HFF-Myc (cell line): ENCODE measurements around the gene TUBB4A.

ENCODE experiments used
- DNase-seq: peaks from one replicate; pipeline ENCODE4 v3.0.0-alpha.2; 2011; ENCODE audit warnings: low read depth; ENCODE audit errors: extremely low read depth
- H3K4me3 ChIP-seq: replicated peaks from 2 replicates; pipeline ENCODE4 v1.5.1; 2011; ENCODE audit warnings: low read depth, mild to moderate bottlenecking, control low read depth, low read length
- TF ChIP-seq, protein P1 (sequence below): IDR thresholded peaks from 2 replicates; pipeline ENCODE4 v1.5.1; 2012; ENCODE audit warnings: mild to moderate bottlenecking, low read depth, low read length, control low read depth; ENCODE audit errors: missing control alignments

Gene TUBB4A

DNA sequence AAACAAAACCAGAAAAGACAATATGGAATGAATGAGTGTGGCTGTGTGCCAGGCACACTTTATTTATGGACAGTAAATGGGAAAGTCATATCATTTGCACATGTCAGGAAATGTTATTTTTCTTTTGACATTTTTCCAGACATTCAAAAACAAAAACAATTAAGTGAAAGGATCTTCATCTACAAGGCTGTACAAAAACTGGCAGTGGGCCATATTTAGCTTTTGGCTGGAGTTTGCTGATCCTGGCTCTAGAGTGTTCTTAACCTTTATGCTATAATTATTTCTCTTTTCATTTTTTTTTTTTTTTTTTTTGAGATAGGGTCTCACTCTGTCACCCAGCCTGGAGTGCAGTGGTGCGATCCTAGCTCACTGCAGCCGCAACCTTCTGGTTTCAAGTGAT is 22.2 kb upstream of the TUBB4A start:
- no peak overlapping the region for H3K4me3 ChIP-seq
- no peak for DNase-seq
- TF ChIP-seq, protein P1, sequence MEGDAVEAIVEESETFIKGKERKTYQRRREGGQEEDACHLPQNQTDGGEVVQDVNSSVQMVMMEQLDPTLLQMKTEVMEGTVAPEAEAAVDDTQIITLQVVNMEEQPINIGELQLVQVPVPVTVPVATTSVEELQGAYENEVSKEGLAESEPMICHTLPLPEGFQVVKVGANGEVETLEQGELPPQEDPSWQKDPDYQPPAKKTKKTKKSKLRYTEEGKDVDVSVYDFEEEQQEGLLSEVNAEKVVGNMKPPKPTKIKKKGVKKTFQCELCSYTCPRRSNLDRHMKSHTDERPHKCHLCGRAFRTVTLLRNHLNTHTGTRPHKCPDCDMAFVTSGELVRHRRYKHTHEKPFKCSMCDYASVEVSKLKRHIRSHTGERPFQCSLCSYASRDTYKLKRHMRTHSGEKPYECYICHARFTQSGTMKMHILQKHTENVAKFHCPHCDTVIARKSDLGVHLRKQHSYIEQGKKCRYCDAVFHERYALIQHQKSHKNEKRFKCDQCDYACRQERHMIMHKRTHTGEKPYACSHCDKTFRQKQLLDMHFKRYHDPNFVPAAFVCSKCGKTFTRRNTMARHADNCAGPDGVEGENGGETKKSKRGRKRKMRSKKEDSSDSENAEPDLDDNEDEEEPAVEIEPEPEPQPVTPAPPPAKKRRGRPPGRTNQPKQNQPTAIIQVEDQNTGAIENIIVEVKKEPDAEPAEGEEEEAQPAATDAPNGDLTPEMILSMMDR = no peak

DNA sequence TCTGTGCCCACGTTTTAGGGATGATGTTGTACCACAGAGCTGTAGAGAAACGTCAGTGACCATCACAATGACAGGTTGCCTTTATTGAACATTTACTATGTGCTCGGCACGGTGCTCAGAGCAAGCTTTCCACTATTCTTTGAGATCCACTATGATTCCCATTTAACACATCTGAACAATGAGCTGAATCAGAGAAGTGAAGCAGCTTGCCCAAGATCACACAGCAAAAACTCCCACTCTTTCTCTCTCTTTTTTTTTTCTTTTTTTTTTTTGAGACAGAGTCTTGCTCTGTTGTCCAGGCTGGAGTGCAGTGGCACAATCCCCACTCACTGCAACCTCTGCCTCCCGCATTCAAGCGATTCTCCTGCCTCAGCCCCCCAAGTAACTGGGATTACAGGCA is 20.6 kb upstream of the TUBB4A start:
- DNase-seq = no peak
- TF ChIP-seq, protein P1 = no peak
- H3K4me3 ChIP-seq = no peak overlapping the region

DNA sequence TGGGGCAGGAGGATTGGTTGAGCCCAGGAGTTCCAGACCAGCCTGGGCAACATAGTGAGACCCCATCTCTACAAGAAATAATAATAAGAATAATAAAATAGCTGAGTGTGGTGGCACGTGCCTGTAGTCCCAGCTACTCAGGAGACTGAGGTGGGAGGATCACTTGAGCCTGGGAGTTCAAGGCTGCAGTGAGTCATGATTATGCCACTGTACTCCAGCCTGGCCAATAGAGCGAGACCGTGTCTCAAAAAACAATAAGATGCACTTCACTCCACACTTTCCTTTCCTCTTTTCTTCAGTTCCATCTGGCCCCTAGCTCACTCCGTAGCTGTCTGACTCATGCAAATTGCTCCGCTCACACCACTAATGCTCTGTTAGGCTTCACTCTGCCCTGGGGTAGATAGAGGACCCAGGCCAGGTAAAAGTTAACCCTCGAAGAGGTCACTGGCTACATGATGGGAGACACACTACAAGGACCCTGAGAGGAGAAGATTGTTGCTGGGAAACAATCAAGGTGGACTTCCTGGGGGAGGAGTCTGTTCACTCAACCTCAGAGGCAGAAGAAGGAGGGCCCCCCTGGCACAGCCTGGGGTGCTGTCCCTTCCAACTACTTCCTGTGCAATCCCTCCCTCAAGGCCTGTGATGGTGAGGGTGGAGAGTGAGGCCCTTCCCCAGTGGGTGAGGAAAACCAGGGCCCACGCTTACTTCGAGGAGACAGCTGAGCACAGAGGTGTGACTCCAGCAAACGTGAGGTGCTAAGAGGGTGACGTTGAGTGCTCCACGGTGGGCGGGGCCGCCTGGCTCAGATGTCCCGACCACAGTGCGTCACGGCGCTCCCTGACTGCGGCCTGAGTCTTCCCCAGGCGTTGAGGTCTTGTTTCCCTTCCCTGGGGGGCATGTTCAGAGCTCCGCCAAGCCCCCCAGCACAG is 19.9 kb upstream of the TUBB4A start:
- H3K4me3 ChIP-seq = no peak overlapping the region
- DNase-seq = no peak
- TF ChIP-seq, protein P1 = no peak

DNA sequence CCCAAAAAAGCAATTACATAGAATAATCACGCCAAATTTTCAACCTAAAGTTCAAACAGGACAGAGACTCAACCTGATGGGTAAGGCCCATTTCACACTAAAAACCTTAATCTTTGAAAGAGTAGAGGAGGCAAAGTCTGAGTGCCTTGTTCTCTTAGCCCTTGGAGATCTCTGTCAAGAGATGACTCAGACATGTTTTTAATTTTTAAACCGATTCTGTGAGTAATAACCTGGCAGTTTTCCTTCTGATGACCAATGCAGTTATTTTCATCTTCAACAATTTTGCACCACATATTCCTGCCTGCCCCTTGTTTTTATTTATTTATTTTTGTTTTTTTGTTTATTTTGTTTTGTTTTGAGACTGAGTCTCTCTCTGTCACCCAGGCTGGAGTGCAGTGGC is 17.2 kb upstream of the TUBB4A start:
- H3K4me3 ChIP-seq = no peak overlapping the region
- TF ChIP-seq, protein P1 = no peak
- DNase-seq = no peak

DNA sequence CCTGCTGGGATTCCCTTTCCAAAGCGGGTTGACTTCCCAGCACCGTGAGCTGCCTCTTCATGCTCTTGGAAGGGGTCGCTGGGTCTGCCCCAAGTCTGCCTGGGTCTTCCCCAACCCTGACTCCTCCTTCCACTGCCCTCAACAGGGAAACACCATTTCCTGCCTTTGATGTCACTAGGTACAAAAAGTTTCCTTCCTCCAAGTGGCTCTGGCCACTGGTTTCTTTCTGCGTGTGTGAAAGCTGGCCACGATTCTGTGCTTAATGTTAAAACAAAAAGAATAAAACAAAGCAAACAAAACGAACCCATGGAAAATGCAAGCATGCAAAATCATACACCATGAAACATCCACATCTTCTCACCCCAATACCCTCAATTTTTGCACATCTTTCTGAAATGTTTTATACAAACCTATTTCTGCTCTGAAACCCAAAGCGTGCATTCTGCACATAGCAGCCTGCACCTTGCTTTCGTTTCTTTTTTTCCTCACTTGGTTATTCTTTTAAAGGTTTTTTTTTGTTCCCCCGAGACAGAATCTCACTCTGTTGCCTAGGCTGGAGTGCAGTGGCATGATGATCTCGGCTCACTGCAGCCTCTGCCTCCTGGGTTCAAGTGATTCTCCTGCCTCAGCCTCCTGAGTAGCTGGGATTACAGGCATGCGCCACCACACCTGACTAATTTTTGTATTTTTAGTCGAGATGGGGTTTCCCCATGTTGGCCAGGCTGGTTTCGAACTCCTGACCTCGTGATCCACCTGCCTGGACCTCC is 16.2 kb upstream of the TUBB4A start:
- no peak overlapping the region for H3K4me3 ChIP-seq
- TF ChIP-seq, protein P1 = no peak
- DNase-seq = no peak

DNA sequence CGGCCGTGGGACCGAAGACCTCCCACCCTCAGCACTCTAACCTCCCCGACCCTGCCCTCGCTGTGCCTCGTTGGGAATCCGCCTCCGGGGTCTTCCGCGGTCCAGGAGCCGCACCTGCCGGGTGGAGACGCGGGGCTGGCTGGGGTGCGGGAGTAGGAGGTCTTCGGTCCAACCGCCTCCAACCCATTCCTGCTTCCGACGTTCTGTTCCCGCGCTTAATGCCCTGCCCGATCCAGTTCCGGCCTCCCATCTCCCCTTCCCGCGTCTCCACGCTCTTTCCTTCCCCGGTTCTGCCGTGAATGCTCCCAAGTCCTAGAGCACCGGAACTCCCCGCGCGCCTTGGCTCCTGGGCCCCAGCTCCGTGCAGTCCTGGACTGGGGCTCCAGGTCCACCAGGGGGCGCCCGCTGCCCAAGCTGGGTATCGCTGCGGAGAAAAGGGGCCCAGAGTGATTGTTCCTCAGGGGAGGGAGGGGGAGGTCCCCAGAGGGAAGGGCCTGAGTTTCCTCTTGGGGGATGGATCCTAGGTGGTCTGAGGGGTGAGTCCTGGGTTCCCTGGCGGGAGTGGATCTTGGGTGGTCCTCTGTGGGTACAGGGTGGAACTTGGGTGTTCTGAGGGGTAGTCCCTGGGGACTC is 14.7 kb upstream of the TUBB4A start:
- TF ChIP-seq, protein P1 = peak; percentile 97
- DNase-seq = no peak
- H3K4me3 ChIP-seq = peak overlapping the region; percentile 57
